ENCODE data around the gene NRXN3.

The NRXN3 gene

DNA sequence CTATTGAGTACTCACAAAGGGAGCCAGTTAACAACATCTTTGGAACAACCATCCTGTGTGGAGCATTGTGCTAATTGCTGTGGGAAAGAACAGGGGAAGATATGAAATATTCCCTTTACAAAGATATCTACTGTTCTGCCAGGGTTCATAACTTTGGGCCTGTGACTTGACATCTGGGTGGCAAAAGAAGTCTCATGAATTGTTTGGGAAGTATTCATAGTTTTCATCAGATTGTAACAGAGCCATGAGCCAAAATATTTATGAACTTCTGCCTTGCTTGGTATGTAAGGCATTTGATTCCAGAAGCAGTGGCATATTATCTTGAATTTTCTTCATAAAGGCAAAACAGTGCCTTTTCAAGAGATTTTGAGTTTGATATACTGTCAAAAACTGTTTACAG is 1224.9 kb downstream of the NRXN3 start:
- no peak overlapping the region for H3K4me3 ChIP-seq (ENCODE audit: low read depth, low read length)
- TF ChIP-seq CTCF (IDR thresholded peaks at IDR 0.05; ENCODE audit: low read depth, low read length, missing control alignments): no peak
- DNase-seq (ENCODE audit: low read depth): no peak
- in situ Hi-C loops (cut with HindIII; ENCODE audit: low sequenced_read_pairs): no loop called here

DNA sequence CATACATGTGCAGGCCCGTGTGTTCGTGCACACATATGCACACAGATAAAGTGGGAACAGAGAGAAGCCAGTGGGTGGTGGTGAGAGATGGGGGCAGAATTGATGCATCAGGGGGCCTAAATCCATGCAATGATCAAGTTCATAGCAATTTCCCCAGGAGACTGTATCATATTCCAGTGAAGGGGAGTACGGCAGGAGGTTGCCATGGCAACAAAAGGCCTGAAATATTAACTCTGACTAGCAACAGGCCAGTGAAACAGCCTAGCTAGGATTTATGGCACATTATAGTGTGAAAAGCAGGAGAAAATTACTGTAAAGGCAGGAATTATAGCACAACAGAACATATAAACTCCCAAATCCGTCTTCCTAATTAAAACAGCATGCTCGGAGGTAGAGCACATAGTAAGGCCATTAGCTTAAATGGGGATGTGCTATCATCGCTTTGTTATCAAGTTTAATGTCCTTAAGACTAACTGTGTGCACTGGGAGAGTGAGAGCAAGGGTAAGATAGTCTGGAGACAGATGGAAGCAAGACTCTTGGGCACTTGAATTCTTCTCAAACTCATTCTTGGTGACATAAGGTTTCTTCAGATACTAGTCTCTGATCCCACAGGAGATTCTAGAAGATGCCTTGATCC is 1234.8 kb downstream of the NRXN3 start:
- no peak overlapping the region for H3K4me3 ChIP-seq (ENCODE audit: low read depth, low read length)
- no peak for DNase-seq (ENCODE audit: low read depth)
- in situ Hi-C loops (cut with HindIII; ENCODE audit: low sequenced_read_pairs): no loop called here
- no peak for TF ChIP-seq CTCF (IDR thresholded peaks at IDR 0.05; ENCODE audit: low read depth, low read length, missing control alignments)

DNA sequence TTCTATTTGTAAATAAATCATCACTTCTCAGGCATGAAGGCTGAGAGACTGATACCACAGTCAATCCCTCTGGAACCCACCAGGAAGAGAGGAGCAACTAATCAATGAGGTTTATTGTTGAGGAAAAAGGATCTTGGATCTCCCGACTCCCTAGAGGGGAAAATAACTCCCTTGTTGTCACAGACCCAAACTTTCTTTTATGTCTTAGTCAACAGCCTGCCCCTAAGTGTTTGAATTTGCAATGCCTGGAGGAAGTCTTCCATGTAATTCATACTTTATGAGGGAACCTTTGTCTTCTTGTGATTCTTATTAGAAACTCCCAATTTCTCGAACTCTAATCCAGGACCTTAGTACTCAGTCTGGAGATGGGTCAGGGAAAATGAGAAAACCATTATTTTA is 1235.3 kb downstream of the NRXN3 start:
- in situ Hi-C loops (cut with HindIII; ENCODE audit: low sequenced_read_pairs): no loop called here
- no peak overlapping the region for H3K4me3 ChIP-seq (ENCODE audit: low read depth, low read length)
- DNase-seq (ENCODE audit: low read depth): no peak
- TF ChIP-seq CTCF (IDR thresholded peaks at IDR 0.05; ENCODE audit: low read depth, low read length, missing control alignments): no peak

- no peak overlapping the region for H3K4me3 ChIP-seq (ENCODE audit: low read depth, low read length)
- in situ Hi-C loops (cut with HindIII; ENCODE audit: low sequenced_read_pairs): no loop called here
- no peak for DNase-seq (ENCODE audit: low read depth)
Measured at GRCh38 chr14:79407572-79407971, 1237.4 kb downstream of the NRXN3 start.

DNA sequence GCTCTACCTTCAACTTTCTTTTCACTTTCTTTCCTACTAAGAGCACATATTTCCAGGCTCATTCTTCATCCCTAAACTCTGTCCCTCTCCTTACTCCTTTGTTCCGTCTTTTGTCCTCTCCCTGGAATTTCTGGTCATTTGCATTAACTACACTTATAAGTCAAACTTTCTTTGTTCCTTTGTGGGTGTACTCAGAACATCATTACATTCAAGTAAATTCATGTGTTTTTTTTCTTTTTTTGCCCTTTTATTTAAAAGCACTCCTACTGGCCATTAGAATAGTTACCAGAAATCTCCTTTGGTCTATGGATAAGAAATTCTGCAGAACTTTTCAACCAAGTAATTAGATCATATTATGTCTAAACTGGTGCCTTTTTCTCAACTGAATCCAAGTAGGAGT is 1238.5 kb downstream of the NRXN3 start:
- no peak for TF ChIP-seq CTCF (IDR thresholded peaks at IDR 0.05; ENCODE audit: low read depth, low read length, missing control alignments)
- no peak overlapping the region for H3K4me3 ChIP-seq (ENCODE audit: low read depth, low read length)
- DNase-seq (ENCODE audit: low read depth): no peak
- in situ Hi-C loops (cut with HindIII; ENCODE audit: low sequenced_read_pairs): no loop called here

More at GRCh38 chr14:79407572-79407971, 1237.4 kb downstream of the NRXN3 start:
- TF ChIP-seq CTCF (IDR thresholded peaks at IDR 0.05; ENCODE audit: low read depth, low read length, missing control alignments): no peak

DNA sequence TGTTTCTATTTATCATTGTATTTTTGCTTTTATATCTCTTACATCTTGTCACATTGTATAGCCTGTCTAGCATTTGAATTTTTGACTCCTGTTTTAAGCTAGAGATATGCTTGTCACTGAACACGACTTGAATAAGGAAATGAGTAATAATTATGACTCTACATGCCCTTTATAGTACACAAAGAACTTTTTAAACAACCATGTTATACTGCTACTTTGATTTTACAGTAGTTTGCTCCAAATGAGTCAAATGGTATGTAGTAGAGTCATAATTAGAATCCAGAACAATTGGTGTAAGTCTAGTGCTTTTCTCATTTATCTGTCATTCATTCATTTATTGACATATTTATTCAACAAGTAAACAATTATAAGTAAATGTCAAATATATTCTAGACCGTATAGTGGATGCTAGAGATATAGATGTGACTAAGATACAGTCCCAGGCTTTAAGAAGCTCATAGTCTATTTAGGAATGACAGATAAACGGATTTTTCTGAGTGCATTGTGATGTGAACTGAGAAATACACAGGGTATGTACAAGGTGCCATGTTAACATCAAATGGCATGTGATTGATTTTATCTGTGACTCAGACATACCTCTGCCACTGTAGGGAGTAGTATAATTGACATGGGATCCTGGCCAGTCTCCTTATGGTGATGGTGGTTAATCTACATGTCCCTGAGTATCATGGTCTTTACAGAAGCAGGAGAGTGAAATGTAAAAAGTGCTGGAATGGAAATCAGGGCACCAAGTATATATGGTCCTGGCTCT is 1241.4 kb downstream of the NRXN3 start:
- no peak for DNase-seq (ENCODE audit: low read depth)
- no peak overlapping the region for H3K4me3 ChIP-seq (ENCODE audit: low read depth, low read length)
- TF ChIP-seq CTCF (IDR thresholded peaks at IDR 0.05; ENCODE audit: low read depth, low read length, missing control alignments): no peak
- in situ Hi-C loops (cut with HindIII; ENCODE audit: low sequenced_read_pairs): no loop called here

Measured in astrocyte of the cerebellum (primary cell).